Naive thymus-derived CD4-positive, alpha-beta T cell (primary cell): Measurements from ENCODE around the gene ARL13B. TPM values are rescaled to one million over a fixed set of nuclear protein-coding genes. Genes with fewer than 3 reads are reported as not detected.

Source experiments
- ATAC-seq: fragments of 150-1000 bp; cut with Tn5 transposase; 2 replicates; pipeline ENCODE4 v1.10.0; 2021; ENCODE audit warnings: mild to moderate bottlenecking, moderate library complexity
- CTCF ChIA-PET: fragments of 350-600 bp; sonication (Branson Sonifier 250); formaldehyde crosslinking; loops from one replicate; lab custom pipeline; 2021; ENCODE audit warnings: antibody characterized with exemption; lab: Charles Lee
- POLR2A ChIA-PET: fragments of 350-600 bp; sonication (Branson Sonifier 250); formaldehyde crosslinking; loops from one replicate; lab custom pipeline; 2021; ENCODE audit warnings: antibody characterized with exemption, inconsistent platforms; lab: Charles Lee
- DNase-seq, 9 donors: peaks; one replicate each; pipeline versions ENCODE4 v3.0.0 to v3.0.0-alpha.2; 2020 to 2022; ENCODE audit warnings: mixed read lengths in 1 of 9
- H3K27ac ChIP-seq: one replicate; pipeline ENCODE4 v1.7.0; 2013; ENCODE audit warnings: mild to moderate bottlenecking, low read depth, low read length, moderate library complexity
- H3K27me3 ChIP-seq, 2 donors: one replicate each; pipeline ENCODE4 v1.7.0; 2013; ENCODE audit warnings: low read length in 2 of 2, mild to moderate bottlenecking in 2 of 2, moderate library complexity in 2 of 2; ENCODE audit not compliant: control insufficient read depth in 2 of 2, insufficient read depth in 2 of 2
- H3K36me3 ChIP-seq, 3 experiments: 1 replicate in 2 of 3; 2 replicates in 1 of 3; pipeline ENCODE4 v1.7.0; 2013; ENCODE audit warnings: low read length in 3 of 3, mild to moderate bottlenecking in 3 of 3, moderate library complexity in 1 of 3; ENCODE audit not compliant: insufficient read depth in 3 of 3, control insufficient read depth in 2 of 3
- H3K4me1 ChIP-seq, 2 donors: one replicate each; pipeline ENCODE4 v1.7.0; 2013; ENCODE audit warnings: low read length in 2 of 2, mild to moderate bottlenecking in 2 of 2, moderate library complexity in 1 of 2; ENCODE audit not compliant: control insufficient read depth in 2 of 2, insufficient read depth in 2 of 2
- H3K4me3 ChIP-seq: 2 replicates; pipeline ENCODE4 v1.7.0; 2013; ENCODE audit warnings: mild to moderate bottlenecking, low read length
- H3K9me3 ChIP-seq, 3 experiments: 1 replicate in 2 of 3; 2 replicates in 1 of 3; pipeline ENCODE4 v1.7.0; 2013; ENCODE audit warnings: low read length in 3 of 3; ENCODE audit not compliant: control insufficient read depth in 2 of 3
- H3K27ac Mint-ChIP-seq, 9 donors: one replicate each; pipeline ENCODE4 v1.8.0; 2020 to 2022; ENCODE audit warnings: mixed read lengths in 9 of 9, mild to moderate bottlenecking in 8 of 9, moderate library complexity in 5 of 9, inconsistent platforms in 2 of 9
- H3K27me3 Mint-ChIP-seq, 5 donors: one replicate each; pipeline ENCODE4 v1.8.0; 2021 to 2022; ENCODE audit warnings: mixed read lengths in 5 of 5, mild to moderate bottlenecking in 1 of 5
- H3K36me3 Mint-ChIP-seq, 5 donors: one replicate each; pipeline ENCODE4 v1.8.0; 2020 to 2022; ENCODE audit warnings: mixed read lengths in 5 of 5, mild to moderate bottlenecking in 3 of 5, inconsistent platforms in 1 of 5
- H3K4me1 Mint-ChIP-seq, 7 donors: one replicate each; pipeline ENCODE4 v1.8.0; 2020 to 2022; ENCODE audit warnings: mixed read lengths in 7 of 7, mild to moderate bottlenecking in 3 of 7, inconsistent platforms in 1 of 7
- H3K4me3 Mint-ChIP-seq, 10 donors: one replicate each; pipeline ENCODE4 v1.8.0; 2020 to 2022; ENCODE audit warnings: mild to moderate bottlenecking in 10 of 10, mixed read lengths in 10 of 10, moderate library complexity in 6 of 10, inconsistent platforms in 2 of 10
- H3K9me3 Mint-ChIP-seq, 11 donors: one replicate each; pipeline ENCODE4 v1.8.0; 2020 to 2022; ENCODE audit warnings: mixed read lengths in 11 of 11, mild to moderate bottlenecking in 4 of 11, inconsistent platforms in 1 of 11, moderate library complexity in 1 of 11
- intact Hi-C, 2 donors: fragments of 100-400 bp; cut with micrococcal nuclease; formaldehyde crosslinking; loops; one replicate each; pipeline ENCODE4 v1.15.1; 2023
- polyA plus RNA-seq, 2 donors: library from polyadenylated mRNA; unstranded; fragments of 300-500 nt; fragmentation: Illumina TruSeq; gene quantifications; one replicate each; pipeline ENCODE4 v1.2.3, GENCODE V29; 2021
- total RNA-seq, 6 experiments: library from RNA in 5 of 6; stranded (reverse) in 5 of 6; gene quantifications; 1 replicate in 5 of 6; 2 replicates in 1 of 6; pipeline ENCODE4 v1.2.3 and lab custom pipeline; 2021 to 2026

The ARL13B gene
- total and polyA plus RNA-seq, 7 experiments from 2014 or later = 4.4 to 10.2 (median 7.0) TPM

DNA sequence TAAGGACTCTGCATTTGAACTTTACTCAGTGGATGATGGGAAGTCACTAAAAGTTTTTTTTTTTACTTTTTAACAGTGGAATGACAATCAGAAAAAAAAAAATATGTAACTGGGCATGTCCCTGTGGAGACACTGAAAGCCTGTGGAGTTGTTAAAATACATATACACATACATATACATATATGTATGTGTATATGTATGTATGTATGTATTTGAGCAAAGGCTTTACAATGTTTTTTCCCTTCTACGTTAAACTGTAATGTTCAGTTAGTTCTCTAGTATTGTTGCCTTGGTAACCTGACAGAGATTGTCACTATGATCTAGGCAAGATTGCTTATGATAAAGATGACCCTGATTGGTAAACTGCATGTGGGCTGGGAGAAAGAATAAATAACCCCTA lies 113.2 kb downstream of the ARL13B start:
- CTCF ChIA-PET = no interaction called here
- peaks cover 15 to 69% (median 37%) of the 10 kb centered on the region in 5 donors for H3K36me3 Mint-ChIP-seq

DNA sequence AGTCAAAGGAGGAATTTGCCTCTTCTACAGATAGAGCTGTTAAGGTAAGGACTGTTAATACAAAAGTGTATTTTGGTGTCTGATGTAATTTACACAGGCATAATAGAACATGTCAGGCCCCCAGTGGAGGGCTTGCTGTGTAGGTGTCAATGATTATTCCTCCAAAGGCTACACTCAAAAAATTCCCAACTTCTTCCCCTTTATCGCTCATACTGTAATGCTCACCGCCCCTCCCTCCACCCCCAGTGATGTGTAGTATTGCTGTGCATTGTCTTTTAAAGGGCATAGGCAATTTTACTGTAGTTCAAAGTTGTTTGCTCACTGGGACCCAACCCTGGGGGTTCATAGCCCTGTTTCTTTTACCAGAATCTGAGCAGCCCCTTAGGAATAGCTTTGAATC lies 115.2 kb downstream of the ARL13B start:
- CTCF ChIA-PET = interaction anchor here (0.8 kb wide), 1 partner anchor 74 kb away, joined by 3 read pairs; no protein-coding TSS in a partner anchor
- no peaks in the 10 kb centered on the region for H3K27me3 Mint-ChIP-seq
- peaks cover 16 to 70% (median 36%) of the 10 kb centered on the region in 5 donors for H3K36me3 Mint-ChIP-seq
- intact Hi-C loops = no loop called here
- ATAC-seq (no peak), DNase-seq (no peak)
- POLR2A ChIA-PET = no interaction called here
- H3K36me3 ChIP-seq = peaks cover 13 to 52% (median 15%) of the 10 kb centered on the region in 3 experiments
- no peak overlapping the region for H3K4me3 Mint-ChIP-seq
- no peaks in the 10 kb centered on the region for H3K9me3 ChIP-seq
- H3K9me3 Mint-ChIP-seq = peaks cover 0 to 2% (median 0%) of the 10 kb centered on the region in 11 donors
- H3K4me1 ChIP-seq = no peaks in the 10 kb centered on the region
- H3K4me1 Mint-ChIP-seq = peaks cover 0 to 10% (median 2%) of the 10 kb centered on the region in 7 donors
- no peak overlapping the region for H3K27ac ChIP-seq
- H3K27ac Mint-ChIP-seq = no peak overlapping the region
- no peak overlapping the region for H3K4me3 ChIP-seq
- H3K27me3 ChIP-seq = no peaks in the 10 kb centered on the region

More for the DNA sequence above, 113.2 kb downstream of the ARL13B start:
- peaks cover 0 to 11% (median 5%) of the 10 kb centered on the region in 7 donors for H3K4me1 Mint-ChIP-seq
- H3K27ac Mint-ChIP-seq = peak overlapping the region in 2 of 9 donors; percentile 0 to 10
- H3K4me3 Mint-ChIP-seq = no peak overlapping the region
- H3K27me3 Mint-ChIP-seq = no peaks in the 10 kb centered on the region
- H3K36me3 ChIP-seq = peaks cover 7 to 38% (median 8%) of the 10 kb centered on the region in 3 experiments
- no peaks in the 10 kb centered on the region for H3K9me3 ChIP-seq
- no peaks in the 10 kb centered on the region for H3K27me3 ChIP-seq
- POLR2A ChIA-PET = no interaction called here
- intact Hi-C loops = no loop called here
- H3K4me1 ChIP-seq = no peaks in the 10 kb centered on the region
- ATAC-seq = no peak
- no peak for DNase-seq
- no peak overlapping the region for H3K4me3 ChIP-seq
- H3K27ac ChIP-seq = no peak overlapping the region
- H3K9me3 Mint-ChIP-seq = peaks cover 0 to 2% (median 0%) of the 10 kb centered on the region in 11 donors

GRCh38 chr3:94098452-94098851 lies 118.5 kb downstream of the ARL13B start:
- intact Hi-C loops = no loop called here
- Mint-ChIP-seq H3K36me3 (peaks cover 16 to 51% (median 32%) of the 10 kb centered on the region in 5 donors), H3K4me1 (peaks cover 0 to 7% (median 0%) of the 10 kb centered on the region in 7 donors), H3K9me3 (no peaks in the 10 kb centered on the region), H3K27me3 (no peaks in the 10 kb centered on the region), H3K27ac (peak overlapping the region in 1 of 9 donors; percentile 15), H3K4me3 (no peak overlapping the region)
- H3K9me3 ChIP-seq = no peaks in the 10 kb centered on the region
- H3K4me3 ChIP-seq = no peak overlapping the region
- DNase-seq (no peak), ATAC-seq (peak; percentile 67)
- H3K27ac ChIP-seq = no peak overlapping the region
- H3K4me1 ChIP-seq = no peaks in the 10 kb centered on the region
- CTCF ChIA-PET = no interaction called here
- peaks cover 15 to 49% (median 17%) of the 10 kb centered on the region in 3 experiments for H3K36me3 ChIP-seq
- H3K27me3 ChIP-seq = no peaks in the 10 kb centered on the region
- POLR2A ChIA-PET = no interaction called here

DNA sequence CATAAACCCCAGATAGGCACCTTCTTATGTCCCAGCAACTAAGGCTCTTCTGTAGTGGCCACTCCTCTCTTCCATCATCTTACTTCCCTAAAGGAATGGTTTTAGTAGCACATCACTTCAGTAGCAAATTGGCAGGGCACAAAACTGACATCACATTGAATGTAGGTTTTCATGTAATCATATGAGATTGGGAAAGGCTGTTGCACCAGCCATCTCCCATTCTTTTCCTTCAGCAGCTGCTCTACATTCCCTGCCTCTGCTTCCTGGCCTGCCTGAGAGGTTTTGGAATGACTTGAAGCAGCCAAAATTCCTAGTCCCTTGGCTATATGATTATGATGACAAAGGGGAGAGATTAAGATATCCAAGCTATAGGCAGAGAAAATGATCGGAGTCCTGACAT lies 119.4 kb downstream of the ARL13B start:
- Mint-ChIP-seq H3K27me3 (no peaks in the 10 kb centered on the region), H3K4me1 (peaks cover 0 to 7% (median 0%) of the 10 kb centered on the region in 7 donors), H3K9me3 (no peaks in the 10 kb centered on the region), H3K27ac (peak overlapping the region in 1 of 9 donors; percentile 26), H3K4me3 (no peak overlapping the region), H3K36me3 (peaks cover 15 to 51% (median 27%) of the 10 kb centered on the region in 5 donors)
- Histone ChIP-seq H3K27me3 (no peaks in the 10 kb centered on the region), H3K4me1 (no peaks in the 10 kb centered on the region), H3K27ac (no peak overlapping the region), H3K36me3 (peaks cover 15 to 45% (median 26%) of the 10 kb centered on the region in 3 experiments), H3K9me3 (no peaks in the 10 kb centered on the region), H3K4me3 (no peak overlapping the region)
- ATAC-seq (no peak), DNase-seq (no peak)
- CTCF ChIA-PET = no interaction called here
- intact Hi-C loops = no loop called here
- POLR2A ChIA-PET = no interaction called here

DNA sequence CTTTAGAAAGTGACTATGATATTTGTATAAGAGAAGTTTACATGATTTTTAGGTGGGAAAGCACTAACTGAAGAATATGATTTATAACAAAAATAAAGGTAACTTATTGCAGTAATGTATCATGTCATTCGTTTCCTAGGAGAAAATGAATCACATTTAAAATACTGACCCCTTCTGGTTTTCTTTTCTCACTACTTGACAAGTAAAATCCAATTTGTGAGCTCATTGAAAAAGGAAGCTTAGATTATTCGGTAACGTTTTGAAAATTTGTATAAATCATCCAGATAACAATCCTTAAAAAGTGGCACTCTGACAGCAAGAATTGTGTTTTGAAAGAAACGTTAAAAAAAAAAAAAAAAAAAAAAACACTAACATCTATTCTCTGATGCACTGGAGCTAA lies 121.9 kb downstream of the ARL13B start:
- H3K27ac Mint-ChIP-seq = no peak overlapping the region
- Histone ChIP-seq H3K9me3 (no peaks in the 10 kb centered on the region), H3K36me3 (peaks cover 12 to 26% (median 26%) of the 10 kb centered on the region in 3 experiments), H3K27me3 (no peaks in the 10 kb centered on the region), H3K4me3 (no peak overlapping the region), H3K4me1 (no peaks in the 10 kb centered on the region), H3K27ac (no peak overlapping the region)
- no peak for ATAC-seq
- peaks cover 13 to 40% (median 31%) of the 10 kb centered on the region in 5 donors for H3K36me3 Mint-ChIP-seq
- intact Hi-C loops = loop anchor here in 1 of 2 donors (1.0 kb wide), 1 partner anchor 98 kb away; no protein-coding TSS in a partner anchor
- H3K9me3 Mint-ChIP-seq = no peaks in the 10 kb centered on the region
- ChIA-PET CTCF (interaction anchor here (0.6 to 0.7 kb wide), 2 partner anchors 9 to 65 kb away, joined by 3 to 5 read pairs; no protein-coding TSS in a partner anchor), POLR2A (no interaction called here)
- DNase-seq = no peak
- no peak overlapping the region for H3K4me3 Mint-ChIP-seq
- no peaks in the 10 kb centered on the region for H3K27me3 Mint-ChIP-seq
- H3K4me1 Mint-ChIP-seq = peaks cover 0 to 7% (median 2%) of the 10 kb centered on the region in 7 donors

Other genes starting within 250 kb of the ARL13B start
- under 1 TPM in 2 of 5 experiments, not detected in 3; 0.54 to 0.80 TPM for gene PROS1, start 6.3 kb upstream of the ARL13B start, total RNA-seq
- under 1 TPM in 1 of 2 donors, not detected in 1; 0.13 TPM for gene PROS1, start 6.3 kb upstream of the ARL13B start, polyA plus RNA-seq
- not detected for gene STX19, start 48.4 kb downstream of the ARL13B start, total RNA-seq
- gene STX19, start 48.4 kb downstream of the ARL13B start, polyA plus RNA-seq = under 1 TPM in 1 of 2 donors, not detected in 1; 0.45 TPM
- 10 to 100 TPM in 2 of 5 experiments, 1 to 10 TPM in 3; 1.5 to 17.9 (median 9.0) TPM for gene DHFR2, start 82.8 kb downstream of the ARL13B start, total RNA-seq
- gene DHFR2, start 82.8 kb downstream of the ARL13B start, polyA plus RNA-seq = 1 to 10 TPM; 3.0 to 5.2 TPM
- 10 to 100 TPM; 19.9 to 24.0 (median 20.5) TPM for gene NSUN3, start 82.9 kb downstream of the ARL13B start, total RNA-seq
- gene NSUN3, start 82.9 kb downstream of the ARL13B start, polyA plus RNA-seq = 10 to 100 TPM in 1 of 2 donors, 1 to 10 TPM in 1; 7.3 to 13.0 TPM